Peyer's patch (tissue), 4 donors: Measurements from ENCODE around the gene S100A8. TPM values are rescaled to one million over a fixed set of nuclear protein-coding genes. Genes with fewer than 3 reads are reported as not detected.
A peak's percentile ranks its signal among the peaks of the same experiment; 100 is the strongest.
"Not testable (repeated sequence)": the region's sequence is repeated elsewhere in the genome, so short reads cannot be mapped to it uniquely, and the experiment has no call there.

Source experiments
- DNase-seq, 3 donors: peaks; one replicate each; pipeline ENCODE4 v3.0.0-alpha.2; 2017 to 2019
- H3K27ac ChIP-seq, 4 donors: fragments of 200-600 bp; sonication (generic); one replicate each; pipeline ENCODE4 v1.5.1; 2016 to 2019
- H3K27me3 ChIP-seq, 2 donors: fragments of 200-600 bp; sonication (generic); one replicate each; pipeline ENCODE4 v1.5.1; 2019
- H3K36me3 ChIP-seq, 3 donors: fragments of 200-600 bp; sonication (generic); one replicate each; pipeline ENCODE4 v1.5.1; 2016 to 2019
- H3K4me1 ChIP-seq, 4 donors: fragments of 200-600 bp; sonication (generic); one replicate each; pipeline ENCODE4 v1.5.1; 2016 to 2019
- H3K4me3 ChIP-seq, 4 donors: fragments of 200-600 bp; sonication (generic); 1 replicate in 3 of 4; 2 replicates in 1 of 4; pipeline ENCODE4 v1.5.1; 2016 to 2019; ENCODE audit warnings: mild to moderate bottlenecking in 1 of 4
- H3K9me3 ChIP-seq, 4 donors: fragments of 200-600 bp; sonication (generic); one replicate each; pipeline ENCODE4 v1.5.1; 2016 to 2019; ENCODE audit warnings: mild to moderate bottlenecking in 1 of 4
- POLR2A ChIP-seq, 2 donors: fragments of 450-650 bp; IDR thresholded peaks; one replicate each; pipeline ENCODE4 v1.5.1; 2017; ENCODE audit warnings: antibody characterized with exemption in 2 of 2, mild to moderate bottlenecking in 2 of 2, moderate library complexity in 2 of 2
- total RNA-seq, 4 donors: library from RNA; depleted of rRNA; stranded (reverse); fragments of >200 nt; gene quantifications; one replicate each; pipeline ENCODE4 v1.1.0, GENCODE V29; 2016
- TF ChIP-seq, protein P1 (sequence below), 6 experiments: fragments of 450-650 bp in 4 of 6; fragments of 200-600 bp in 2 of 6; sonication (generic) in 1 of 6; IDR thresholded peaks; one replicate each; pipeline ENCODE4 v1.5.1; 2017 to 2019; ENCODE audit warnings: antibody characterized with exemption in 6 of 6, mild to moderate bottlenecking in 3 of 6, moderate library complexity in 1 of 6

S100A8 gene
- total RNA-seq, 4 donors from 2014 or later = 7.6 to 9.8 TPM; not detected in 2

GRCh38 chr1:153352523-153352922, 38.4 kb downstream of the S100A8 start:
- TF ChIP-seq POLR2A (IDR thresholded peaks at IDR 0.05) = no peak
- TF ChIP-seq, protein P1, sequence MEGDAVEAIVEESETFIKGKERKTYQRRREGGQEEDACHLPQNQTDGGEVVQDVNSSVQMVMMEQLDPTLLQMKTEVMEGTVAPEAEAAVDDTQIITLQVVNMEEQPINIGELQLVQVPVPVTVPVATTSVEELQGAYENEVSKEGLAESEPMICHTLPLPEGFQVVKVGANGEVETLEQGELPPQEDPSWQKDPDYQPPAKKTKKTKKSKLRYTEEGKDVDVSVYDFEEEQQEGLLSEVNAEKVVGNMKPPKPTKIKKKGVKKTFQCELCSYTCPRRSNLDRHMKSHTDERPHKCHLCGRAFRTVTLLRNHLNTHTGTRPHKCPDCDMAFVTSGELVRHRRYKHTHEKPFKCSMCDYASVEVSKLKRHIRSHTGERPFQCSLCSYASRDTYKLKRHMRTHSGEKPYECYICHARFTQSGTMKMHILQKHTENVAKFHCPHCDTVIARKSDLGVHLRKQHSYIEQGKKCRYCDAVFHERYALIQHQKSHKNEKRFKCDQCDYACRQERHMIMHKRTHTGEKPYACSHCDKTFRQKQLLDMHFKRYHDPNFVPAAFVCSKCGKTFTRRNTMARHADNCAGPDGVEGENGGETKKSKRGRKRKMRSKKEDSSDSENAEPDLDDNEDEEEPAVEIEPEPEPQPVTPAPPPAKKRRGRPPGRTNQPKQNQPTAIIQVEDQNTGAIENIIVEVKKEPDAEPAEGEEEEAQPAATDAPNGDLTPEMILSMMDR (IDR thresholded peaks at IDR 0.05) = peak; percentile 44 to 89 (median 84)
- Histone ChIP-seq H3K27me3 (no peaks in the 10 kb centered on the region), H3K9me3 (no peaks in the 10 kb centered on the region), H3K4me3 (no peak overlapping the region), H3K4me1 (no peaks in the 10 kb centered on the region), H3K36me3 (no peaks in the 10 kb centered on the region), H3K27ac (no peak overlapping the region)
- DNase-seq = peak; percentile 46 to 86 (median 66)

- no peaks in the 10 kb centered on the region for H3K9me3 ChIP-seq
- no peak for DNase-seq
- H3K4me3 ChIP-seq = no peak overlapping the region
- TF ChIP-seq POLR2A (IDR thresholded peaks at IDR 0.05) = no peak
- TF ChIP-seq, protein P1 (IDR thresholded peaks at IDR 0.05) = no peak
- no peaks in the 10 kb centered on the region for H3K36me3 ChIP-seq
- H3K4me1 ChIP-seq = peaks cover 0 to 10% (median 0%) of the 10 kb centered on the region in 4 donors
- no peak overlapping the region for H3K27ac ChIP-seq
- no peaks in the 10 kb centered on the region for H3K27me3 ChIP-seq
Observed at GRCh38 chr1:153350321-153350957, 40.4 kb downstream of the S100A8 start.

DNA sequence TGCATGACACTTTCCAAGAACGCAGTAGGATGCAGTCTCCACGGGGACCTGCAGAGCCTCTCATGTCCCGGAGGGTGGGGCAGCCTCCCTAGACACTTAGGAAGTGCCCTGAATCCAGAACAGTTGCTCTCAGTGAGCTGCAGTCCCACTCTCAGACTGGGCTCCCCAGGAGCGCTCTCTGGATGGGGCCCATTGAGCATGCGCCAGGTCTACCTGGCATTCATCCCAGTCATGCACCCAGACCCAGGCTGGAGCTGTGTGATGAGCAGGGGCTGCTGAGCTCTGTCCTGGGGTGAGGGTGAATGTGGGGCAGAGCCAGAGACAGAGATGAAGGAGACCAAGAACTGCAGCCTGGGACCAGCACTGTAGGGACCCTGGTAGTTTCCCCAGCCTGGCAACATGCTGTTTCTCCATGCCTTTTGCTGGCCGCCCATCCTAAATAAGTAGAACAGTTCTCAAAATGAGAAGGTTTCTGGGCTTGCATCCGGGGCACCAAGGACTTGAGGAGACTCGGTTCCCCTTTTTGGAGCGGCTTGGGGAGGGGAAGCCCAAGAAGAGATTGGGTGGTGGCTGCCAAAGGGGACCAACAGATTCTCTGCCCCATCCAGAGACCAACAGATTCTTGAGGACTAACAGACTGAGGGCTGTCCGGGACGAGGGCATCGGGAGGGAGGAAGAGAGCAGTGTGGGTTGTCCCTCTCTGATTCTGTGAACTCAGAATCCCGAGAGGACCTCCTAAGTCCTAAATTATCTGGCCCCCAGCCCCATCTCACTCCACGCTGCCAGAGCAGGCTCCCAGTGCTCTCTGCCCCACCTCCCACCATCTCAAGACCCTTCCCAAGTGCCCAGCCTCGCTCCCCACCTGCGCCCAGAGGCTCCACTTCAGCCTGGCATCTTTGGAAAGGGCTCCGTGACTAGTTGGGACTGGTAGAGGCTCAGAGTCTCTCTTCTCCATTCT, 41.2 kb downstream of the S100A8 start:
- Histone ChIP-seq H3K4me3 (no peak overlapping the region), H3K36me3 (no peaks in the 10 kb centered on the region), H3K4me1 (peaks cover 0 to 12% (median under 1%) of the 10 kb centered on the region in 4 donors), H3K9me3 (no peaks in the 10 kb centered on the region), H3K27ac (no peak overlapping the region), H3K27me3 (no peaks in the 10 kb centered on the region)
- DNase-seq = no peak
- TF ChIP-seq POLR2A (IDR thresholded peaks at IDR 0.05) = no peak
- TF ChIP-seq, protein P1 (IDR thresholded peaks at IDR 0.05) = no peak

DNA sequence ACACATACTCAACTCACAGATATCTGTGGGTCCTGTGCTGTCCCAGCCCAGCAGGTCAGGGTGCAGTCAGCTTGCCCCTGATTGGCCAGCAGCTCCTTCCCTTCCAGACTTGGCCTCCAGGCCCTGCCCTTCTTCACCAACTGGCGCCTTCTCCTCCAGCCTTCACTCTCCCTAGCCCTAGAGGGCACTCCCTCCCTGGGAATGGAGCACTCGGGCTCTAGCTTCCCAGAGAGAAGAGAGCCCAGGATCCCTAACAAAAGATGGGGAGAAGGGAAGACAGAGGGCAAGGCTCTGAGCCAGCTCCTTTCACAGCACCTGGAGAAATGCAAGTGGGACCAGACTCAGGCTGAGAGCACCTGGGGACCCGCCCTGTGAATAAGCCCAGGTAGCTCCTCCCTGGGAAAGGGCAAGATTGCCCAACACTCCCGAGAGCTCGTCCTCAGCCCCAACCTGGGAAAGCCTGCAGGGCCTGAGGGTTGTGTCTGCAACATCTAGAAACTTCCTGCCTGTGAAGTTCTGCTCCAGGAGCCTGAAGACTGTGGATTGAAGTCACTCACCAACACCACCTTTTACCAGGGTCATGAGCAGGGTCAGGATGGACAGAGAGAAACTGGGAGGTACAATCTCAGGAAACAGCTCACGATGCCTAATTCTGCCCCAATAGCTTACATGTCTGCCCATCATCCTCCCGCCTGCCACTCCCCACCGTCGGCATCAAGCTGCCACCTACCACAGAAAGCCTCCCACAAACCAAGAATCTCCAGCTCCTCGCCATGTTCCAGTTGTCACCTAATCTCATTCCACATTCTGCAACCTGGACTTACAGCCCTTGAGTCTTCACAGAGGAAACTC, 42.1 kb downstream of the S100A8 start, which contains the start of gene PGLYRP4:
TSS of gene PGLYRP4 (minus strand) at position 331 of the 852 bp plus-strand sequence. CDS start 909 bp downstream, outside the sequence.
- Histone ChIP-seq H3K27me3 (no peaks in the 10 kb centered on the region), H3K4me1 (peaks cover 0 to 12% (median 4%) of the 10 kb centered on the region in 4 donors), H3K27ac (no peak within 1 kb of the TSS), H3K9me3 (no peaks in the 10 kb centered on the region), H3K4me3 (no peak within 1 kb of the TSS), H3K36me3 (no peaks in the 10 kb centered on the region)
- TF ChIP-seq POLR2A (IDR thresholded peaks at IDR 0.05) = no peak
- TF ChIP-seq, protein P1 (IDR thresholded peaks at IDR 0.05) = peak in 1 of 6 experiments; percentile 10
- no peak for DNase-seq

DNA sequence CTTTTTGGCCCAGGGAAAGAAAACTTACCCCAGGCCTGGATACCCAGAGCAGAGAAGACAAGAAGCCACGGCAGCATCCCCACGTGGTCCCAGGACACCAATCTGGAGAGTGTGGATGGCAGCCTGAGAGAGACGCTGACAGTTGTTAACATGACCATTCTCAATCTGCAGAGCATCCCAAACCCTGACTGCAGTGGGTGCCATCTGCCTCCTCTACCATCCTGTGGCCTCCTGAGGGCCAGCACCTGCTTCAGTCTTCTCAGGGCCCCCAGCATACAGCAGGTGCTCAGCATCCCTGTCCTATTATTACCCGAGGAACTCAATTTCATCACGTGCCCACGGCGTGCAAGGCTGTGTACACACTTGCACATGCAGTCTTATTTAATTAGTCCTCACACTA, 43.0 kb downstream of the S100A8 start:
- H3K4me1 ChIP-seq = peaks cover 0 to 14% (median 6%) of the 10 kb centered on the region in 4 donors
- no peak for TF ChIP-seq POLR2A (IDR thresholded peaks at IDR 0.05)
- TF ChIP-seq, protein P1 (IDR thresholded peaks at IDR 0.05) = no peak
- H3K27ac ChIP-seq = no peak overlapping the region
- DNase-seq = no peak
- H3K27me3 ChIP-seq = no peaks in the 10 kb centered on the region
- no peaks in the 10 kb centered on the region for H3K9me3 ChIP-seq
- no peak overlapping the region for H3K4me3 ChIP-seq
- H3K36me3 ChIP-seq = no peaks in the 10 kb centered on the region

GRCh38 chr1:153347049-153347448, 43.8 kb downstream of the S100A8 start:
- not testable (repeated sequence) for H3K9me3 ChIP-seq, H3K27ac ChIP-seq, H3K27me3 ChIP-seq, DNase-seq, H3K4me3 ChIP-seq, H3K36me3 ChIP-seq
- peaks cover 0 to 14% (median 6%) of the 10 kb centered on the region in 4 donors for H3K4me1 ChIP-seq
